Testis (tissue), 3 donors: Measurements from ENCODE around the gene MZT2B. TPM values are rescaled to one million over a fixed set of nuclear protein-coding genes. Genes with fewer than 3 reads are reported as not detected.
"Not testable (repeated sequence)": the region's sequence is repeated elsewhere in the genome, so short reads cannot be mapped to it uniquely, and the experiment has no call there.

Experiments used
- DNase-seq: peaks from one replicate; pipeline ENCODE4 v3.0.0-alpha.2; 2019
- H3K27ac ChIP-seq, 2 donors: fragments of 200-600 bp; sonication (generic); one replicate each; pipeline ENCODE4 v1.5.1; 2019
- H3K27me3 ChIP-seq: fragments of 200-600 bp; sonication (generic); one replicate; pipeline ENCODE4 v1.5.1; 2019
- H3K36me3 ChIP-seq: fragments of 200-600 bp; sonication (generic); one replicate; pipeline ENCODE4 v1.5.1; 2017; ENCODE audit warnings: low read depth; ENCODE audit errors: missing control alignments
- H3K4me1 ChIP-seq: fragments of 200-600 bp; sonication (generic); one replicate; pipeline ENCODE4 v1.5.1; 2019
- H3K4me3 ChIP-seq, 2 donors: fragments of 200-600 bp; sonication (generic); one replicate each; pipeline ENCODE4 v1.5.1; 2017 to 2019
- H3K9me3 ChIP-seq: fragments of 200-600 bp; sonication (generic); one replicate; pipeline ENCODE4 v1.5.1; 2017
- POLR2A ChIP-seq: fragments of 450-650 bp; IDR thresholded peaks from one replicate; pipeline ENCODE4 v1.6.1; 2017; ENCODE audit warnings: antibody characterized with exemption, mild to moderate bottlenecking, moderate library complexity
- WGBS, 2 donors: methylation state at CpG; one replicate each; pipeline ENCODE4 v1.1.5; 2018; 5-methylcytosine and 5-hydroxymethylcytosine counted together
- intact Hi-C: fragments of 100-400 bp; cut with DNase I; formaldehyde crosslinking; loops from one replicate; pipeline ENCODE4 v1.15.1; 2023; ENCODE audit warnings: low total_unique reads
- polyA plus RNA-seq: library from polyadenylated mRNA; stranded (reverse); fragments of 350-450 nt; fragmentation: Illumina TruSeq; extraction: RNeasy Lipid Tissue Mini Kit (QIAGEN cat#74804); gene quantifications from one replicate; pipeline ENCODE4 v1.2.3, GENCODE V29; 2014; ENCODE audit warnings: low read depth, low replicate concordance; ENCODE audit not compliant: insufficient read depth
- total RNA-seq, 2 donors: library from RNA; depleted of rRNA; stranded (reverse); fragments of >200 nt; gene quantifications; one replicate each; pipeline ENCODE4 v1.2.3, GENCODE V29; 2016
- TF ChIP-seq, protein P1 (sequence below), 3 experiments: fragments of 450-650 bp in 2 of 3; fragments of 200-600 bp in 1 of 3; sonication (generic) in 1 of 3; IDR thresholded peaks; one replicate each; pipeline ENCODE4 v1.5.1; 2016 to 2019; ENCODE audit warnings: antibody characterized with exemption in 3 of 3, mild to moderate bottlenecking in 2 of 3, moderate library complexity in 1 of 3

MZT2B gene
- total and polyA plus RNA-seq, 3 donors from 2014 or later, result 132 to 264 (median 137) TPM

GRCh38 chr2:130152816-130153595 lies 29.1 kb upstream of the MZT2B start:
- no peak for DNase-seq
- Histone ChIP-seq H3K27ac (no peak overlapping the region), H3K4me1 (peaks cover 3% of the 10 kb centered on the region), H3K4me3 (no peak overlapping the region), H3K27me3 (no peaks in the 10 kb centered on the region), H3K9me3 (no peaks in the 10 kb centered on the region), H3K36me3 (no peaks in the 10 kb centered on the region)
- no peak for TF ChIP-seq POLR2A
- TF ChIP-seq, protein P1, sequence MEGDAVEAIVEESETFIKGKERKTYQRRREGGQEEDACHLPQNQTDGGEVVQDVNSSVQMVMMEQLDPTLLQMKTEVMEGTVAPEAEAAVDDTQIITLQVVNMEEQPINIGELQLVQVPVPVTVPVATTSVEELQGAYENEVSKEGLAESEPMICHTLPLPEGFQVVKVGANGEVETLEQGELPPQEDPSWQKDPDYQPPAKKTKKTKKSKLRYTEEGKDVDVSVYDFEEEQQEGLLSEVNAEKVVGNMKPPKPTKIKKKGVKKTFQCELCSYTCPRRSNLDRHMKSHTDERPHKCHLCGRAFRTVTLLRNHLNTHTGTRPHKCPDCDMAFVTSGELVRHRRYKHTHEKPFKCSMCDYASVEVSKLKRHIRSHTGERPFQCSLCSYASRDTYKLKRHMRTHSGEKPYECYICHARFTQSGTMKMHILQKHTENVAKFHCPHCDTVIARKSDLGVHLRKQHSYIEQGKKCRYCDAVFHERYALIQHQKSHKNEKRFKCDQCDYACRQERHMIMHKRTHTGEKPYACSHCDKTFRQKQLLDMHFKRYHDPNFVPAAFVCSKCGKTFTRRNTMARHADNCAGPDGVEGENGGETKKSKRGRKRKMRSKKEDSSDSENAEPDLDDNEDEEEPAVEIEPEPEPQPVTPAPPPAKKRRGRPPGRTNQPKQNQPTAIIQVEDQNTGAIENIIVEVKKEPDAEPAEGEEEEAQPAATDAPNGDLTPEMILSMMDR (IDR thresholded peaks at IDR 0.05), result no peak
- intact Hi-C loops, result no loop called here
- WGBS, 2 donors, result 87 to 95% methylated on average over 10 to 25 of the region's 25 CpGs

DNA sequence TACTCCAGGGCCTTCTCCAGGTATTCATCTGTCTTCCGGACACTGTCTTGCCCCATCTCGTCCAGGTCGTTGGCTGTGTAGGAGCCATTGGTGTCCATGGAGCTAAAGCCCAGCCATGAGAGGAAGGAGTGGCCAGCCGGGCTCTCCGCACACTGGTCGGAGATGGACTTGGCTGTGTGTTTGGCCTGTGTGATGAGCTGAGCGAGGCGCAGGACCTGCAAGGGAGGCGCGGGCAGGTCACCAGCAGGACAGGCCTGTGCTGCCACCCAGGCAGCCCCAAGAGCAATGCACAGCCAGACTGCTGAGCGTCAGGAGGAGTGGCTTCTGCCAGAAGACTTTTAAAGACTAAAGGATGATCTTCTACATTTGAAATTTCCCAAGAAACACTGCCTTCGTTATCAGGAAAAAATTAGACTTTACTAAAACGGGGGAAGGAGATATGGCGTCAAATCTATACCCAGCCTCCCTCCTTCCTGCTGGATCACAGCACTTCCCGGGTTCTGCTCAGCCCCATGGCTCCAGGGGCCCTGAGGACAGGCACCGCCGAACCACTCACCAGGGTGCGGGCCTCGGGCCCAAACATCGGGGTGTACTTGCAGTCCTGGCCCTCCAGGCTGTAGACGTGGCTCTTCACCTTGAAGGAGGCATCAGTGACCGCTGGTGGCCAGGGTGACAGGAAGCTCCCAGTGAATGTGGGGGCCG lies 28.2 kb upstream of the MZT2B start:
- H3K4me1 ChIP-seq, intact Hi-C loops, H3K9me3 ChIP-seq, H3K4me3 ChIP-seq, DNase-seq, H3K27ac ChIP-seq, H3K36me3 ChIP-seq, H3K27me3 ChIP-seq: not testable (repeated sequence)
- WGBS, 2 donors, result 74 to 94% methylated on average over 8 to 23 of the region's 23 CpGs

- H3K4me3 ChIP-seq, intact Hi-C loops, H3K4me1 ChIP-seq, H3K36me3 ChIP-seq, DNase-seq, H3K27ac ChIP-seq, H3K27me3 ChIP-seq, H3K9me3 ChIP-seq: not testable (repeated sequence)
- WGBS, 2 donors, result 90 to 100% methylated on average over 1 to 6 of the region's 8 CpGs
These were observed 27.7 kb upstream of the MZT2B start for GRCh38 chr2:130154423-130154770.

DNA sequence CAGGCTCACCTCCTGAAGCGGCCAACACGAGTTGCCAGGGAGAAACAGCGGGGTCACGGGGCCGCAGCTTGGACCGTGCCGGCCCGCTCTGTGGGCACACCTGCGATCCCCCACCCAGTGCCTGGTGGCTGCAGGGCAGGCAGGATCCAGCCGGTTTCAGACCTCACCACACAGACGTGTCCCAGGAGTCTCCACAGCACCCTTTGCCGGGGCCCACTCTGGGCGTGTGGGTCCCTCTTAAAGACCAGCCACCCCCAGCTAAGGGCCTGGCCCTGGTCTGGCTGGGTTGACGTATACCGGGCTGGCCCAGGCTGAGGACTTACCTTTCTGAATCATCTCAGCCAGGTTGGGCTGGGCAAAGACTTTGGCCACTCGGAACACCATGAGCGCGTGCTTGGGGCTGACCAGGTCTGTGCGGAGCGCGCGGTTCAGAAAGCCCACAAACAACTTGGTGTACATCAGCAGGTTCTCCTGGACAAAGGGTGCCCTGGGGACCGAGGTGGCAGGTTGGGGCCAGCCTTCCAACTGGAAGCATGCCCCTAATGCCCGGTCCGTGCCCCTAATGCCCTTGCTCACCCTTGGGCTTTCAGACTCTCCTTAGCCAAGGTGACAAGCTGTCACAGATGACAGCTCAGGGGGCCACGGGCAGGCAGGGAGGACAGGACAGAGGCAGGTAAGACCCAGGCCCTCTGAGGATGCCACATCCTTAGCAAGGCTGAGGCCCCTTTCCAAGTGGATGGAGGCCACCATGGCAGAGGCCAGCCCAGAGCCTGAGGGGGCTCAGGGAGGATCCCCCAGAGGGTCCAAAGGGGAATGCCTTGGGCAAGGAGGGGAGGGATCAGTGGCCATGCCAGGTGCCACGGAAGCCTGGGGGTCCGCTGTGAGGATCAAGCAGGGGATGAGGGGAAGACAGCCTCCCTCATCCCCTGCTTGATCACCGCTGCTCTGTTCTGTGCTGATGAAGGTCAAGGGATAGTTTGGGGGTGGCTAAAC lies 27.0 kb upstream of the MZT2B start:
- Histone ChIP-seq H3K4me3 (no peak overlapping the region), H3K9me3 (no peaks in the 10 kb centered on the region), H3K4me1 (peaks cover 3% of the 10 kb centered on the region), H3K36me3 (no peaks in the 10 kb centered on the region), H3K27me3 (no peaks in the 10 kb centered on the region), H3K27ac (no peak overlapping the region)
- 96% methylated on average over 20 to 28 of the region's 29 CpGs for WGBS, 2 donors
- no peak for DNase-seq
- intact Hi-C loops, result no loop called here
- no peak for TF ChIP-seq POLR2A
- TF ChIP-seq, protein P1 (IDR thresholded peaks at IDR 0.05), result no peak

- H3K9me3 ChIP-seq, H3K4me1 ChIP-seq, H3K36me3 ChIP-seq, H3K4me3 ChIP-seq, intact Hi-C loops, H3K27me3 ChIP-seq, H3K27ac ChIP-seq: not testable (repeated sequence)
- 48 to 50% methylated on average over 2 to 16 of the region's 16 CpGs for WGBS, 2 donors
- DNase-seq, result peak; percentile 73
- TF ChIP-seq, protein P1 (IDR thresholded peaks at IDR 0.05), result peak; percentile 11 to 46 (median 40)
These were observed 26.0 kb upstream of the MZT2B start for GRCh38 chr2:130155956-130156623.
